ENCODE data around the gene PTK7.

DNA sequence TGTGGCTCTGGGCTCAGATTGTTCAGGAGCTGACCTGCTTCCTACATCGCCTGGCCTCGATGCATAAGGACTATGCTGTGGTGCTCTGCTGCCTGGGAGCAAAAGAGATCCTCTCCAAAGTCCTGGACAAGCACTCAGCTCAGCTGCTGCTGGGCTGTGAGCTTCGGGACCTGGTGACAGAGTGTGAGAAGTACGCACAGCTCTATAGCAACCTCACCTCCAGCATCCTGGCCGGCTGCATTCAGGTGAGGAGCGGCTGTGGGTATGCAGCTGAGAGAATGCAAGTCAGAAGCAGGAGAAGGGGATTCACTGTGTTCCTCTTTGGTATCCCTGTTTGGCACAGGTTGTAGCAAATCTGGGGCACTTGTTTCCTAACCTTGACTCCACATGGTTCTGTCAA, 123.8 kb downstream of the PTK7 start:
- TF ChIP-seq, protein P1, sequence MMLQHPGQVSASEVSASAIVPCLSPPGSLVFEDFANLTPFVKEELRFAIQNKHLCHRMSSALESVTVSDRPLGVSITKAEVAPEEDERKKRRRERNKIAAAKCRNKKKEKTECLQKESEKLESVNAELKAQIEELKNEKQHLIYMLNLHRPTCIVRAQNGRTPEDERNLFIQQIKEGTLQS (IDR thresholded peaks at IDR 0.05), result no peak
- TF ChIP-seq POLR2A (IDR thresholded peaks at IDR 0.05; ENCODE audit: borderline replicate concordance, extremely low read depth, insufficient read depth, insufficient read length), result no peak
- TF ChIP-seq RAD21 (IDR thresholded peaks at IDR 0.05; ENCODE audit: low read depth), result no peak
- TF ChIP-seq, protein P2, sequence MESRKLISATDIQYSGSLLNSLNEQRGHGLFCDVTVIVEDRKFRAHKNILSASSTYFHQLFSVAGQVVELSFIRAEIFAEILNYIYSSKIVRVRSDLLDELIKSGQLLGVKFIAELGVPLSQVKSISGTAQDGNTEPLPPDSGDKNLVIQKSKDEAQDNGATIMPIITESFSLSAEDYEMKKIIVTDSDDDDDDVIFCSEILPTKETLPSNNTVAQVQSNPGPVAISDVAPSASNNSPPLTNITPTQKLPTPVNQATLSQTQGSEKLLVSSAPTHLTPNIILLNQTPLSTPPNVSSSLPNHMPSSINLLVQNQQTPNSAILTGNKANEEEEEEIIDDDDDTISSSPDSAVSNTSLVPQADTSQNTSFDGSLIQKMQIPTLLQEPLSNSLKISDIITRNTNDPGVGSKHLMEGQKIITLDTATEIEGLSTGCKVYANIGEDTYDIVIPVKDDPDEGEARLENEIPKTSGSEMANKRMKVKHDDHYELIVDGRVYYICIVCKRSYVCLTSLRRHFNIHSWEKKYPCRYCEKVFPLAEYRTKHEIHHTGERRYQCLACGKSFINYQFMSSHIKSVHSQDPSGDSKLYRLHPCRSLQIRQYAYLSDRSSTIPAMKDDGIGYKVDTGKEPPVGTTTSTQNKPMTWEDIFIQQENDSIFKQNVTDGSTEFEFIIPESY (IDR thresholded peaks at IDR 0.05; ENCODE audit: extremely low read depth, insufficient replicate concordance, low read length), result no peak
- no peak for TF ChIP-seq CEBPB (IDR thresholded peaks at IDR 0.05; ENCODE audit: low read depth)
- TF ChIP-seq, protein P3, sequence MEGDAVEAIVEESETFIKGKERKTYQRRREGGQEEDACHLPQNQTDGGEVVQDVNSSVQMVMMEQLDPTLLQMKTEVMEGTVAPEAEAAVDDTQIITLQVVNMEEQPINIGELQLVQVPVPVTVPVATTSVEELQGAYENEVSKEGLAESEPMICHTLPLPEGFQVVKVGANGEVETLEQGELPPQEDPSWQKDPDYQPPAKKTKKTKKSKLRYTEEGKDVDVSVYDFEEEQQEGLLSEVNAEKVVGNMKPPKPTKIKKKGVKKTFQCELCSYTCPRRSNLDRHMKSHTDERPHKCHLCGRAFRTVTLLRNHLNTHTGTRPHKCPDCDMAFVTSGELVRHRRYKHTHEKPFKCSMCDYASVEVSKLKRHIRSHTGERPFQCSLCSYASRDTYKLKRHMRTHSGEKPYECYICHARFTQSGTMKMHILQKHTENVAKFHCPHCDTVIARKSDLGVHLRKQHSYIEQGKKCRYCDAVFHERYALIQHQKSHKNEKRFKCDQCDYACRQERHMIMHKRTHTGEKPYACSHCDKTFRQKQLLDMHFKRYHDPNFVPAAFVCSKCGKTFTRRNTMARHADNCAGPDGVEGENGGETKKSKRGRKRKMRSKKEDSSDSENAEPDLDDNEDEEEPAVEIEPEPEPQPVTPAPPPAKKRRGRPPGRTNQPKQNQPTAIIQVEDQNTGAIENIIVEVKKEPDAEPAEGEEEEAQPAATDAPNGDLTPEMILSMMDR (IDR thresholded peaks at IDR 0.05 in 2 of 3, conservative IDR thresholded peaks at IDR 0.05 in 1 of 3; ENCODE audit: borderline replicate concordance in 1 of 3, insufficient read depth in 1 of 3, low read depth in 2 of 3, low read length in 2 of 3), result no peak
- TF ChIP-seq YY1 (IDR thresholded peaks at IDR 0.05; ENCODE audit: extremely low read depth, insufficient replicate concordance, low read depth, low read length), result no peak
- TF ChIP-seq JUND (IDR thresholded peaks at IDR 0.05), result no peak
- TF ChIP-seq, protein P4, sequence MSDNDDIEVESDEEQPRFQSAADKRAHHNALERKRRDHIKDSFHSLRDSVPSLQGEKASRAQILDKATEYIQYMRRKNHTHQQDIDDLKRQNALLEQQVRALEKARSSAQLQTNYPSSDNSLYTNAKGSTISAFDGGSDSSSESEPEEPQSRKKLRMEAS (IDR thresholded peaks at IDR 0.05), result no peak
- no peak for TF ChIP-seq EZH2phosphoT487 (IDR thresholded peaks at IDR 0.05; ENCODE audit: borderline replicate concordance)
